Left lung (tissue), 10 donors: ENCODE measurements around the gene GCDH. TPM values are rescaled to one million over a fixed set of nuclear protein-coding genes. Genes with fewer than 3 reads are reported as not detected.
"Not testable (repeated sequence)": the region's sequence is repeated elsewhere in the genome, so short reads cannot be mapped to it uniquely, and the experiment has no call there.

Experiments
- ATAC-seq: fragments of 200-7000 bp; cut with Tn5 transposase; one replicate; pipeline ENCODE4 v1.9.1; 2020; ENCODE audit warnings: moderate library complexity
- DNase-seq, 4 donors: peaks; one replicate each; pipeline ENCODE4 v3.0.0-alpha.2; 2013 to 2020
- H3K27ac ChIP-seq, 2 donors: fragments of 200-600 bp; sonication (generic) in 1 of 2; one replicate each; pipeline versions ENCODE4 v1.5.0 to v1.8.0; 2020 to 2021
- H3K27me3 ChIP-seq, 2 donors: fragments of 200-600 bp; sonication (generic) in 1 of 2; one replicate each; pipeline versions ENCODE4 v1.5.0 to v1.8.0; 2020 to 2021
- H3K36me3 ChIP-seq, 2 donors: fragments of 200-600 bp; sonication (generic) in 1 of 2; one replicate each; pipeline versions ENCODE4 v1.5.0 to v1.8.0; 2020 to 2021
- H3K4me1 ChIP-seq, 2 donors: fragments of 200-600 bp; one replicate each; pipeline ENCODE4 v1.8.0; 2021
- H3K4me3 ChIP-seq, 2 donors: fragments of 200-600 bp; sonication (generic) in 1 of 2; one replicate each; pipeline versions ENCODE4 v1.5.0 to v1.8.0; 2020 to 2021; ENCODE audit warnings: mild to moderate bottlenecking in 1 of 2
- H3K9me3 ChIP-seq, 2 donors: fragments of 200-600 bp; sonication (generic) in 1 of 2; one replicate each; pipeline versions ENCODE4 v1.5.0 to v1.8.0; 2020 to 2021
- intact Hi-C, 2 donors: fragments of 100-400 bp; cut with DNase I; formaldehyde crosslinking; loops; one replicate each; pipeline versions ENCODE4 v1.11.2 to v1.14.2; 2022
- polyA plus RNA-seq, 6 donors: library from polyadenylated mRNA; unstranded; fragments of 120-200 nt; gene quantifications; one replicate each; pipeline ENCODE4 v1.2.1, GENCODE V29; 2013; ENCODE audit not compliant: insufficient read length in 6 of 6
- total RNA-seq, 2 donors: library from RNA; stranded (reverse); fragmentation: NEBNext Ultra II Directional; extraction: Animal tissue kit (Norgen Biotek cat#: 25700); gene quantifications; one replicate each; pipeline ENCODE4 v1.2.1, GENCODE V29; 2021
- TF ChIP-seq, protein P1 (sequence below), 2 donors: fragments of 200-600 bp; sonication (generic) in 1 of 2; IDR thresholded peaks; one replicate each; pipeline versions ENCODE4 v1.5.0 to v1.8.0; 2021; ENCODE audit warnings: antibody characterized with exemption in 2 of 2
- donor health status: DM: no; HTN: yes; CAD: no.
- donor health status: DM: no; HTN: no; CAD: no.

Gene GCDH
- total and polyA plus RNA-seq, 8 donors, result 23.6 to 29.2 (median 26.9) TPM

GRCh38 chr19:12888006-12888603, 2.9 kb upstream of the GCDH start:
- Histone ChIP-seq H3K27me3 (peaks cover 0 to 32% of the 10 kb centered on the region in 2 donors), H3K36me3 (peaks cover 0 to under 1% of the 10 kb centered on the region in 2 donors), H3K4me3 (no peak overlapping the region), H3K9me3 (peaks cover 3 to 7% of the 10 kb centered on the region in 2 donors), H3K4me1 (peaks cover 7 to 43% of the 10 kb centered on the region in 2 donors), H3K27ac (no peak overlapping the region)
- no peak for ATAC-seq
- intact Hi-C loops, result loop anchor here in 1 of 2 donors (10.0 kb wide), 1 partner anchor 77 kb away; the partner anchor contains the start of gene DAND5
- TF ChIP-seq, protein P1, sequence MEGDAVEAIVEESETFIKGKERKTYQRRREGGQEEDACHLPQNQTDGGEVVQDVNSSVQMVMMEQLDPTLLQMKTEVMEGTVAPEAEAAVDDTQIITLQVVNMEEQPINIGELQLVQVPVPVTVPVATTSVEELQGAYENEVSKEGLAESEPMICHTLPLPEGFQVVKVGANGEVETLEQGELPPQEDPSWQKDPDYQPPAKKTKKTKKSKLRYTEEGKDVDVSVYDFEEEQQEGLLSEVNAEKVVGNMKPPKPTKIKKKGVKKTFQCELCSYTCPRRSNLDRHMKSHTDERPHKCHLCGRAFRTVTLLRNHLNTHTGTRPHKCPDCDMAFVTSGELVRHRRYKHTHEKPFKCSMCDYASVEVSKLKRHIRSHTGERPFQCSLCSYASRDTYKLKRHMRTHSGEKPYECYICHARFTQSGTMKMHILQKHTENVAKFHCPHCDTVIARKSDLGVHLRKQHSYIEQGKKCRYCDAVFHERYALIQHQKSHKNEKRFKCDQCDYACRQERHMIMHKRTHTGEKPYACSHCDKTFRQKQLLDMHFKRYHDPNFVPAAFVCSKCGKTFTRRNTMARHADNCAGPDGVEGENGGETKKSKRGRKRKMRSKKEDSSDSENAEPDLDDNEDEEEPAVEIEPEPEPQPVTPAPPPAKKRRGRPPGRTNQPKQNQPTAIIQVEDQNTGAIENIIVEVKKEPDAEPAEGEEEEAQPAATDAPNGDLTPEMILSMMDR (IDR thresholded peaks at IDR 0.05), result no peak
- DNase-seq, result no peak

GRCh38 chr19:12890299-12890786, 617 bp upstream of the GCDH start:
- intact Hi-C loops, ATAC-seq, H3K9me3 ChIP-seq, DNase-seq: not testable (repeated sequence)
- Histone ChIP-seq H3K27me3 (peaks cover 0 to 18% of the 10 kb centered on the region in 2 donors), H3K4me1 (peaks cover 7 to 25% of the 10 kb centered on the region in 2 donors), H3K27ac (peak overlapping the region in 1 of 2 donors; percentile 67), H3K4me3 (peak overlapping the region in 1 of 2 donors; percentile 87), H3K36me3 (peaks cover 0 to 21% of the 10 kb centered on the region in 2 donors)

DNA sequence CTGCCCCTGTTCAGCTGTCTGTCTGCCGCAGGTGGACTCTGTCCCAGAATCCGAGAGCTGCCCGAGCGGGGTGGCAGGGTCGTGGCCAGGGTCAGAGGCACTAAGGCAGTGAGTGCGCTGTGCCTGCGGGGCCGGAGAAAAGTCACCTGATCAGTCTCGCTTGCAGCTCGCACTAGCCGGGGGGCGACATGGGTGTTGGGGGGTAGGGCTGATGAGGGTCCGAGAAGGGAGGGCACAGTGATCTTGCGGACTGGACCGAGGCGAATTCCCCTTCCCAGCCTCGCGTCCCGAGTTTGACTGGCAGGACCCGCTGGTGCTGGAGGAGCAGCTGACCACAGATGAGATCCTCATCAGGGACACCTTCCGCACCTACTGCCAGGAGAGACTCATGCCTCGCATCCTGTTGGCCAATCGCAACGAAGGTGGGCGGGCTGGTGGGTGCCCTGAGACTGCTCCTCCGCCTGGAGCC, 627 bp downstream of the GCDH start:
- DNase-seq (no peak), ATAC-seq (no peak)
- no peaks in the 10 kb centered on the region for H3K9me3 ChIP-seq
- H3K27ac ChIP-seq, result peak overlapping the region in 1 of 2 donors; percentile 67
- TF ChIP-seq, protein P1 (IDR thresholded peaks at IDR 0.05), result no peak
- H3K4me1 ChIP-seq, result peaks cover 7 to 17% of the 10 kb centered on the region in 2 donors
- peaks cover 0 to 5% of the 10 kb centered on the region in 2 donors for H3K27me3 ChIP-seq
- intact Hi-C loops, result no loop called here
- peaks cover 0 to 30% of the 10 kb centered on the region in 2 donors for H3K36me3 ChIP-seq
- H3K4me3 ChIP-seq, result peak overlapping the region; percentile 87 to 93

GRCh38 chr19:12893582-12893981, 2.6 kb downstream of the GCDH start:
- intact Hi-C loops, result no loop called here
- Histone ChIP-seq H3K4me1 (peaks cover 7 to 17% of the 10 kb centered on the region in 2 donors), H3K27ac (no peak overlapping the region), H3K4me3 (no peak overlapping the region), H3K27me3 (no peaks in the 10 kb centered on the region), H3K9me3 (no peaks in the 10 kb centered on the region), H3K36me3 (peaks cover 0 to 50% of the 10 kb centered on the region in 2 donors)
- DNase-seq, result no peak
- TF ChIP-seq, protein P1 (IDR thresholded peaks at IDR 0.05), result no peak
- no peak for ATAC-seq

GRCh38 chr19:12896460-12896859, 5.5 kb downstream of the GCDH start:
- DNase-seq (no peak), ATAC-seq (no peak)
- Histone ChIP-seq H3K9me3 (no peaks in the 10 kb centered on the region), H3K27me3 (no peaks in the 10 kb centered on the region), H3K36me3 (peaks cover 0 to 68% of the 10 kb centered on the region in 2 donors), H3K4me1 (peaks cover 7 to 14% of the 10 kb centered on the region in 2 donors), H3K4me3 (no peak overlapping the region), H3K27ac (no peak overlapping the region)
- intact Hi-C loops, result no loop called here
- TF ChIP-seq, protein P1 (IDR thresholded peaks at IDR 0.05), result no peak
